ENCODE measurements around the gene TRMT61A.

GRCh38 chr14:103556946-103557758 is 28.2 kb downstream of the TRMT61A start:
- TF ChIP-seq, protein P1, sequence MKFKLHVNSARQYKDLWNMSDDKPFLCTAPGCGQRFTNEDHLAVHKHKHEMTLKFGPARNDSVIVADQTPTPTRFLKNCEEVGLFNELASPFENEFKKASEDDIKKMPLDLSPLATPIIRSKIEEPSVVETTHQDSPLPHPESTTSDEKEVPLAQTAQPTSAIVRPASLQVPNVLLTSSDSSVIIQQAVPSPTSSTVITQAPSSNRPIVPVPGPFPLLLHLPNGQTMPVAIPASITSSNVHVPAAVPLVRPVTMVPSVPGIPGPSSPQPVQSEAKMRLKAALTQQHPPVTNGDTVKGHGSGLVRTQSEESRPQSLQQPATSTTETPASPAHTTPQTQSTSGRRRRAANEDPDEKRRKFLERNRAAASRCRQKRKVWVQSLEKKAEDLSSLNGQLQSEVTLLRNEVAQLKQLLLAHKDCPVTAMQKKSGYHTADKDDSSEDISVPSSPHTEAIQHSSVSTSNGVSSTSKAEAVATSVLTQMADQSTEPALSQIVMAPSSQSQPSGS (CRISPR knock-in tag; IDR thresholded peaks at IDR 0.05; ENCODE audit: borderline replicate concordance, low read depth) = no peak
- no peak for TF ChIP-seq EMX1 (CRISPR knock-in tag; IDR thresholded peaks at IDR 0.05)
- TF ChIP-seq, protein P2, sequence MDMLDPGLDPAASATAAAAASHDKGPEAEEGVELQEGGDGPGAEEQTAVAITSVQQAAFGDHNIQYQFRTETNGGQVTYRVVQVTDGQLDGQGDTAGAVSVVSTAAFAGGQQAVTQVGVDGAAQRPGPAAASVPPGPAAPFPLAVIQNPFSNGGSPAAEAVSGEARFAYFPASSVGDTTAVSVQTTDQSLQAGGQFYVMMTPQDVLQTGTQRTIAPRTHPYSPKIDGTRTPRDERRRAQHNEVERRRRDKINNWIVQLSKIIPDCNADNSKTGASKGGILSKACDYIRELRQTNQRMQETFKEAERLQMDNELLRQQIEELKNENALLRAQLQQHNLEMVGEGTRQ (CRISPR knock-in tag; IDR thresholded peaks at IDR 0.05) = no peak
- TF ChIP-seq, protein P3, sequence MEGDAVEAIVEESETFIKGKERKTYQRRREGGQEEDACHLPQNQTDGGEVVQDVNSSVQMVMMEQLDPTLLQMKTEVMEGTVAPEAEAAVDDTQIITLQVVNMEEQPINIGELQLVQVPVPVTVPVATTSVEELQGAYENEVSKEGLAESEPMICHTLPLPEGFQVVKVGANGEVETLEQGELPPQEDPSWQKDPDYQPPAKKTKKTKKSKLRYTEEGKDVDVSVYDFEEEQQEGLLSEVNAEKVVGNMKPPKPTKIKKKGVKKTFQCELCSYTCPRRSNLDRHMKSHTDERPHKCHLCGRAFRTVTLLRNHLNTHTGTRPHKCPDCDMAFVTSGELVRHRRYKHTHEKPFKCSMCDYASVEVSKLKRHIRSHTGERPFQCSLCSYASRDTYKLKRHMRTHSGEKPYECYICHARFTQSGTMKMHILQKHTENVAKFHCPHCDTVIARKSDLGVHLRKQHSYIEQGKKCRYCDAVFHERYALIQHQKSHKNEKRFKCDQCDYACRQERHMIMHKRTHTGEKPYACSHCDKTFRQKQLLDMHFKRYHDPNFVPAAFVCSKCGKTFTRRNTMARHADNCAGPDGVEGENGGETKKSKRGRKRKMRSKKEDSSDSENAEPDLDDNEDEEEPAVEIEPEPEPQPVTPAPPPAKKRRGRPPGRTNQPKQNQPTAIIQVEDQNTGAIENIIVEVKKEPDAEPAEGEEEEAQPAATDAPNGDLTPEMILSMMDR (IDR thresholded peaks at IDR 0.05) = no peak
- TF ChIP-seq HMGXB4 (CRISPR knock-in tag; IDR thresholded peaks at IDR 0.05) = no peak
- TF ChIP-seq ATF6 (CRISPR knock-in tag; IDR thresholded peaks at IDR 0.05) = no peak
- no peak for TF ChIP-seq CBFB (CRISPR knock-in tag; IDR thresholded peaks at IDR 0.05; ENCODE audit: low read depth)
- TF ChIP-seq ZBTB43 (CRISPR knock-in tag; IDR thresholded peaks at IDR 0.05) = no peak
- no peak for TF ChIP-seq MAX (CRISPR knock-in tag; IDR thresholded peaks at IDR 0.05)
- no peak for TF ChIP-seq GTF2I (CRISPR knock-in tag; conservative IDR thresholded peaks at IDR 0.05)
- TF ChIP-seq, protein P4, sequence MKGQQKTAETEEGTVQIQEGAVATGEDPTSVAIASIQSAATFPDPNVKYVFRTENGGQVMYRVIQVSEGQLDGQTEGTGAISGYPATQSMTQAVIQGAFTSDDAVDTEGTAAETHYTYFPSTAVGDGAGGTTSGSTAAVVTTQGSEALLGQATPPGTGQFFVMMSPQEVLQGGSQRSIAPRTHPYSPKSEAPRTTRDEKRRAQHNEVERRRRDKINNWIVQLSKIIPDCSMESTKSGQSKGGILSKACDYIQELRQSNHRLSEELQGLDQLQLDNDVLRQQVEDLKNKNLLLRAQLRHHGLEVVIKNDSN (CRISPR knock-in tag; IDR thresholded peaks at IDR 0.05) = no peak
